IPS-NIHi7 (cell line): ENCODE measurements around the gene WNK4.

Source experiments
- DNase-seq: peaks from one replicate; pipeline ENCODE4 v3.0.0; 2012; ENCODE audit warnings: mixed read lengths; ENCODE audit errors: extremely low spot score

Gene WNK4

GRCh38 chr17:42772945-42773289 is 7.5 kb upstream of the WNK4 start:
- no peak for DNase-seq

- DNase-seq: peak; percentile 82
These were observed 6.9 kb upstream of the WNK4 start, which contains the start of gene VPS25 for GRCh38 chr17:42773290-42774035. Gene VPS25, plus strand, starts transcription at chr17:42773449. Its CDS starts 27 bp downstream, at chr17:42773476.

GRCh38 chr17:42774066-42774745 is 6.2 kb upstream of the WNK4 start:
- no peak for DNase-seq

GRCh38 chr17:42775534-42776098 is 4.8 kb upstream of the WNK4 start:
- no peak for DNase-seq

GRCh38 chr17:42778570-42778969 is 1.8 kb upstream of the WNK4 start:
- no peak for DNase-seq

GRCh38 chr17:42779304-42779935 is 990 bp upstream of the WNK4 start:
- no peak for DNase-seq

- DNase-seq: no peak
These were observed 635 bp downstream of the WNK4 start for GRCh38 chr17:42780851-42781638.

- DNase-seq: no peak
These were observed 1.3 kb downstream of the WNK4 start for GRCh38 chr17:42781639-42782165.

- no peak for DNase-seq
These were observed 2.0 kb downstream of the WNK4 start for GRCh38 chr17:42782166-42783061.

GRCh38 chr17:42783062-42783790 is 2.8 kb downstream of the WNK4 start:
- no peak for DNase-seq

- DNase-seq: no peak
These were observed 3.4 kb downstream of the WNK4 start for GRCh38 chr17:42783791-42784138.

- no peak for DNase-seq
These were observed 4.0 kb downstream of the WNK4 start for GRCh38 chr17:42784409-42784808.

GRCh38 chr17:42784811-42785592 is 4.6 kb downstream of the WNK4 start:
- no peak for DNase-seq

GRCh38 chr17:42787266-42787665 is 6.9 kb downstream of the WNK4 start:
- no peak for DNase-seq

GRCh38 chr17:42791948-42792347 is 11.5 kb downstream of the WNK4 start:
- no peak for DNase-seq

- no peak for DNase-seq
These were observed 12.1 kb downstream of the WNK4 start for GRCh38 chr17:42792545-42792944.

GRCh38 chr17:42795061-42795460 is 14.7 kb downstream of the WNK4 start:
- DNase-seq: no peak

GRCh38 chr17:42795465-42795864 is 15.1 kb downstream of the WNK4 start:
- DNase-seq: no peak
